Measurements from ENCODE around the gene AMELY.

AMELY gene

GRCh38 chrY:6911253-6911881 lies at the start of gene AMELY:
Gene AMELY (minus strand): TSS chrY:6911752. CDS start chrY:6872608, 39,144 bp downstream.
- no peak for TF ChIP-seq CTCF (conservative IDR thresholded peaks at IDR 0.05)
- TF ChIP-seq ZFX (IDR thresholded peaks at IDR 0.05) = no peak
- no peak within 1 kb of the TSS for H3K27ac ChIP-seq

GRCh38 chrY:6949947-6950346 lies 38.4 kb upstream of the AMELY start:
- no peak for TF ChIP-seq ZFX (IDR thresholded peaks at IDR 0.05)
- no peak for TF ChIP-seq CTCF (conservative IDR thresholded peaks at IDR 0.05)
- H3K27ac ChIP-seq = no peak overlapping the region

- no peak overlapping the region for H3K27ac ChIP-seq
- TF ChIP-seq CTCF (conservative IDR thresholded peaks at IDR 0.05) (no peak), ZFX (IDR thresholded peaks at IDR 0.05) (no peak)
Observed at GRCh38 chrY:6948378-6948777, 36.8 kb upstream of the AMELY start.

- no peak for TF ChIP-seq ZFX (IDR thresholded peaks at IDR 0.05)
- TF ChIP-seq CTCF (conservative IDR thresholded peaks at IDR 0.05) = no peak
- no peak overlapping the region for H3K27ac ChIP-seq
Observed at GRCh38 chrY:6947695-6948094, 36.1 kb upstream of the AMELY start.

GRCh38 chrY:6935497-6935896 lies 23.9 kb upstream of the AMELY start:
- TF ChIP-seq CTCF (conservative IDR thresholded peaks at IDR 0.05) = no peak
- TF ChIP-seq ZFX (IDR thresholded peaks at IDR 0.05) = no peak
- H3K27ac ChIP-seq = no peak overlapping the region

- TF ChIP-seq ZFX (IDR thresholded peaks at IDR 0.05) (no peak), CTCF (conservative IDR thresholded peaks at IDR 0.05) (no peak)
- no peak overlapping the region for H3K27ac ChIP-seq
Observed at GRCh38 chrY:6931779-6932396, 20.3 kb upstream of the AMELY start.

- no peak for TF ChIP-seq ZFX (IDR thresholded peaks at IDR 0.05)
- no peak for TF ChIP-seq CTCF (conservative IDR thresholded peaks at IDR 0.05)
- H3K27ac ChIP-seq = no peak overlapping the region
Observed at GRCh38 chrY:6929237-6929636, 17.7 kb upstream of the AMELY start.

All from C4-2B (cell line).